ENCODE results near the gene FRMD6.

Gene FRMD6

GRCh38 chr14:51703787-51704186 is 52.1 kb downstream of the FRMD6 start:
- Histone ChIP-seq H3K4me1 (ENCODE audit: control insufficient read depth, low read length) (peaks cover 13% of the 10 kb centered on the region), H3K4me3 (ENCODE audit: low read length) (peak overlapping the region; percentile 12; the same call in 1 of the 2 replicates), H3K27ac (ENCODE audit: low read depth, low read length) (no peak overlapping the region), H3K36me3 (ENCODE audit: control insufficient read depth, low read length) (no peaks in the 10 kb centered on the region), H3K9me3 (ENCODE audit: control insufficient read depth, insufficient read depth, low read length) (no peaks in the 10 kb centered on the region), H3K9me2 (replicated peaks; ENCODE audit: control insufficient read depth, low read length) (no peaks in the 10 kb centered on the region), H3K27me3 (ENCODE audit: control insufficient read depth, low read length) (no peaks in the 10 kb centered on the region), H3K79me2 (ENCODE audit: control insufficient read depth, low read length) (no peaks in the 10 kb centered on the region), H3F3A (ENCODE audit: control insufficient read depth, insufficient read depth) (no peaks in the 10 kb centered on the region), H4K20me1 (ENCODE audit: control insufficient read depth, insufficient read depth, low read depth, low read length) (no peaks in the 10 kb centered on the region), H3K4me2 (ENCODE audit: low read length) (peak overlapping the region; percentile 17; the same call in 1 of the 2 replicates)
- TF ChIP-seq CTCF (IDR thresholded peaks at IDR 0.05; ENCODE audit: low read depth, low read length, poor library complexity, severe bottlenecking), result no peak
- no peak for TF ChIP-seq EZH2phosphoT487 (IDR thresholded peaks at IDR 0.05; ENCODE audit: borderline replicate concordance, low read length)

GRCh38 chr14:51704545-51704944 is 52.8 kb downstream of the FRMD6 start:
- H3K4me1 ChIP-seq (ENCODE audit: control insufficient read depth, low read length), result peaks cover 13% of the 10 kb centered on the region
- H3K4me3 ChIP-seq (ENCODE audit: low read length), result no peak overlapping the region
- H3K27ac ChIP-seq (ENCODE audit: low read depth, low read length), result no peak overlapping the region
- H3K9me2 ChIP-seq (replicated peaks; ENCODE audit: control insufficient read depth, low read length), result no peaks in the 10 kb centered on the region
- H4K20me1 ChIP-seq (ENCODE audit: control insufficient read depth, insufficient read depth, low read depth, low read length), result no peaks in the 10 kb centered on the region
- 0 out of 2 replicates have a peak overlapping the region, but pooled peaks have one; percentile 17 for H3K4me2 ChIP-seq (ENCODE audit: low read length)
- no peaks in the 10 kb centered on the region for H3K79me2 ChIP-seq (ENCODE audit: control insufficient read depth, low read length)
- H3K9me3 ChIP-seq (ENCODE audit: control insufficient read depth, insufficient read depth, low read length), result no peaks in the 10 kb centered on the region
- no peaks in the 10 kb centered on the region for H3F3A ChIP-seq (ENCODE audit: control insufficient read depth, insufficient read depth)
- H3K27me3 ChIP-seq (ENCODE audit: control insufficient read depth, low read length), result no peaks in the 10 kb centered on the region
- no peaks in the 10 kb centered on the region for H3K36me3 ChIP-seq (ENCODE audit: control insufficient read depth, low read length)
- TF ChIP-seq EZH2phosphoT487 (IDR thresholded peaks at IDR 0.05; ENCODE audit: borderline replicate concordance, low read length) (no peak), CTCF (IDR thresholded peaks at IDR 0.05; ENCODE audit: low read depth, low read length, poor library complexity, severe bottlenecking) (no peak)

- Histone ChIP-seq H3K9me3 (ENCODE audit: control insufficient read depth, insufficient read depth, low read length) (no peaks in the 10 kb centered on the region), H3K36me3 (ENCODE audit: control insufficient read depth, low read length) (no peaks in the 10 kb centered on the region), H3K4me2 (ENCODE audit: low read length) (no peak overlapping the region), H3K27me3 (ENCODE audit: control insufficient read depth, low read length) (no peaks in the 10 kb centered on the region), H3K9me2 (replicated peaks; ENCODE audit: control insufficient read depth, low read length) (no peaks in the 10 kb centered on the region), H3F3A (ENCODE audit: control insufficient read depth, insufficient read depth) (no peaks in the 10 kb centered on the region), H3K27ac (ENCODE audit: low read depth, low read length) (no peak overlapping the region), H3K79me2 (ENCODE audit: control insufficient read depth, low read length) (no peaks in the 10 kb centered on the region), H3K4me1 (ENCODE audit: control insufficient read depth, low read length) (peaks cover 13% of the 10 kb centered on the region), H3K4me3 (ENCODE audit: low read length) (no peak overlapping the region), H4K20me1 (ENCODE audit: control insufficient read depth, insufficient read depth, low read depth, low read length) (no peaks in the 10 kb centered on the region)
- TF ChIP-seq CTCF (IDR thresholded peaks at IDR 0.05; ENCODE audit: low read depth, low read length, poor library complexity, severe bottlenecking), result no peak
- no peak for TF ChIP-seq EZH2phosphoT487 (IDR thresholded peaks at IDR 0.05; ENCODE audit: borderline replicate concordance, low read length)
Observed at GRCh38 chr14:51707327-51707726, 55.6 kb downstream of the FRMD6 start.

All from DOHH2 (cell line).